Measurements from ENCODE around the gene EPHA8. TPM values are rescaled to one million over a fixed set of nuclear protein-coding genes. Genes with fewer than 3 reads are reported as not detected.

Gene EPHA8
- total RNA-seq, 1 donor from 2014 or later, result 0.24 TPM

- Mint-ChIP-seq H3K4me3 (ENCODE audit: low read depth) (no peak overlapping the region), H3K36me3 (ENCODE audit: insufficient read depth) (no peaks in the 10 kb centered on the region), H3K27ac (no peak overlapping the region), H3K9me3 (ENCODE audit: low read depth) (no peaks in the 10 kb centered on the region), H3K27me3 (peaks cover 62% of the 10 kb centered on the region), H3K4me1 (ENCODE audit: low read depth) (no peaks in the 10 kb centered on the region)
- TF ChIP-seq, protein P1, sequence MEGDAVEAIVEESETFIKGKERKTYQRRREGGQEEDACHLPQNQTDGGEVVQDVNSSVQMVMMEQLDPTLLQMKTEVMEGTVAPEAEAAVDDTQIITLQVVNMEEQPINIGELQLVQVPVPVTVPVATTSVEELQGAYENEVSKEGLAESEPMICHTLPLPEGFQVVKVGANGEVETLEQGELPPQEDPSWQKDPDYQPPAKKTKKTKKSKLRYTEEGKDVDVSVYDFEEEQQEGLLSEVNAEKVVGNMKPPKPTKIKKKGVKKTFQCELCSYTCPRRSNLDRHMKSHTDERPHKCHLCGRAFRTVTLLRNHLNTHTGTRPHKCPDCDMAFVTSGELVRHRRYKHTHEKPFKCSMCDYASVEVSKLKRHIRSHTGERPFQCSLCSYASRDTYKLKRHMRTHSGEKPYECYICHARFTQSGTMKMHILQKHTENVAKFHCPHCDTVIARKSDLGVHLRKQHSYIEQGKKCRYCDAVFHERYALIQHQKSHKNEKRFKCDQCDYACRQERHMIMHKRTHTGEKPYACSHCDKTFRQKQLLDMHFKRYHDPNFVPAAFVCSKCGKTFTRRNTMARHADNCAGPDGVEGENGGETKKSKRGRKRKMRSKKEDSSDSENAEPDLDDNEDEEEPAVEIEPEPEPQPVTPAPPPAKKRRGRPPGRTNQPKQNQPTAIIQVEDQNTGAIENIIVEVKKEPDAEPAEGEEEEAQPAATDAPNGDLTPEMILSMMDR (IDR thresholded peaks at IDR 0.05; ENCODE audit: unreplicated experiment), result no peak
- DNase-seq (ENCODE audit: low spot score, unreplicated experiment), result no peak
Measured at GRCh38 chr1:22615886-22616285, 52.6 kb downstream of the EPHA8 start.

DNA sequence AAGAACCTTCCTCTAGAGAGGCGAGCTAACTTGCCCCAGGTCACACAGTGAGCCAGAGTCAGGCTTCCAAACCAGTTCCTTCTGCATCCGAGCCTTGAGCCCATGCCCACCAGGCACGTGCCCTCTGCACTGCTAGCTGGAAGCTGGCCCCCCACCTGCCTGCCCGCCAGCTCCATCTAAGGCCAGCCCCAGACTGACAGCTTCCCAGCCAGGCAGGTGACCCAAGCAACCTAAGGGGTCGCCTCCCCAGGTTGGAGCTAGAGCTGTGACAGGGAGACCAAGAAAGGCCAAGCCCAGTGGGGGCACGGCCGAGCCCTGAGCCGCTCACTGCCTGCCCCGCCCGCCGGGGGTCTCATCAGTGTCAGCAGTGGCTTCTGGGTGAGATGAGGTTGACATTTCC lies 53.3 kb downstream of the EPHA8 start:
- Mint-ChIP-seq H3K9me3 (ENCODE audit: low read depth) (no peaks in the 10 kb centered on the region), H3K4me3 (ENCODE audit: low read depth) (no peak overlapping the region), H3K36me3 (ENCODE audit: insufficient read depth) (no peaks in the 10 kb centered on the region), H3K4me1 (ENCODE audit: low read depth) (no peaks in the 10 kb centered on the region), H3K27ac (no peak overlapping the region), H3K27me3 (peaks cover 60% of the 10 kb centered on the region)
- TF ChIP-seq, protein P1 (IDR thresholded peaks at IDR 0.05; ENCODE audit: unreplicated experiment), result no peak
- DNase-seq (ENCODE audit: low spot score, unreplicated experiment), result no peak

DNA sequence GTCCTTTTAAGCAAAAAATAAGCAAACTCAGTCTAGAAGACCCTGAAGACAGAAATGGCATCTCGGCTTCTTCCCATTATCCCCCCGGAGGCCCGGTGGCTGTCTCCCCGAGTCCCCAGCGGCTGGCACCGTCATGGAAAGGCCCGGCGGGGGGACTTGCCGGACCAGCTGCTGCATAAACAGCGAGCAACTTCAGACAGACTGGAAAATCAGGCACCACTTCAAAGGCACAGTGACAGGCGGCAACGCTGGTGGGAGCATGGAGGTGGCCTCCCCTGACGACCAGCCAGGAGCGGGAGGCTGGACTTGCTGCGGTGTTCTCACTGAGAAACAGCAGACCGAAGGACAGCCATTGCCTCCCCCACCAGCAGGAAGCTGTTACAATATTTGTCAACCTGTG lies 54.8 kb downstream of the EPHA8 start:
- no peak for DNase-seq (ENCODE audit: low spot score, unreplicated experiment)
- Mint-ChIP-seq H3K27ac (no peak overlapping the region), H3K4me3 (ENCODE audit: low read depth) (no peak overlapping the region), H3K27me3 (peaks cover 60% of the 10 kb centered on the region), H3K36me3 (ENCODE audit: insufficient read depth) (no peaks in the 10 kb centered on the region), H3K9me3 (ENCODE audit: low read depth) (no peaks in the 10 kb centered on the region), H3K4me1 (ENCODE audit: low read depth) (no peaks in the 10 kb centered on the region)
- TF ChIP-seq, protein P1 (IDR thresholded peaks at IDR 0.05; ENCODE audit: unreplicated experiment), result no peak

DNA sequence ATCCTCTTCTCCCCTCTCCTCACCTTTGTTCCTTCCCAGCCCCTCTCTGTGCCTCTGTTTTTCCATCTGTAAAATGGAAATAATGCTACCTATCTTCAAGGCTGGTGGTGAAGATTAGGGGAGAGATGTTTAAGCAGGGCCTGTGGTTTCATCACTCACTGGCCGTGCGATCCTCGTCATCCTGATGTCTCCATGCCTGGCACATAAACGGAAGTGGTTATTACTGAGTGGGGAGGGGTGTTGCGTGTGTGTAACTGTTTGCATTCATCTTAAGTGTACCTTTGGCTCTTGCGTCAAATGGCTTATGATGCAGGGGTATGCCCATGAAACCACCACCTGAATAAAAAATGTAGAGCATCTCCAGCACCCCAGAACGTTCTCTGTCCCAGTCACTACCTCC lies 56.0 kb downstream of the EPHA8 start:
- DNase-seq (ENCODE audit: low spot score, unreplicated experiment), result no peak
- peaks cover 57% of the 10 kb centered on the region for H3K27me3 Mint-ChIP-seq
- H3K9me3 Mint-ChIP-seq (ENCODE audit: low read depth), result no peaks in the 10 kb centered on the region
- no peaks in the 10 kb centered on the region for H3K36me3 Mint-ChIP-seq (ENCODE audit: insufficient read depth)
- H3K4me3 Mint-ChIP-seq (ENCODE audit: low read depth), result no peak overlapping the region
- no peaks in the 10 kb centered on the region for H3K4me1 Mint-ChIP-seq (ENCODE audit: low read depth)
- TF ChIP-seq, protein P1 (IDR thresholded peaks at IDR 0.05; ENCODE audit: unreplicated experiment), result no peak
- H3K27ac Mint-ChIP-seq, result no peak overlapping the region

DNA sequence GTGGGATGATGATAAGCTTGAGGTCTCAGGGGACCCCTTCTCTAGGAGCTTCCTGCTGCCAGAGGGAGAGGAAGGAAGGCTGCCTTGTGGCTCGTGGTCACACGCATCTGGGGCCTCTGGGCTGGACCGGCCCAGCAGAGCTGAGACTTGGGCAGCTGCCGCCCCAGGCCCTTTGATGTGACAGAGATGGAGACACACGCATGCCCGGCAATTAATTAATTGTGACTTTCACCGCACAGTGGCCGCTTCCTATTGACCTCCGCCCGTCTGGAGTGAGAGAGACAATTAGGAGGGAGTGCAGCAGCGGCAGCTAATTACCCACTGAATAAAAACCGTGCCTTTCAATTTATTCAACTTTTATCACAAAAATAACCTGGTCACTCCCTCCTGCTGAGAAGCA lies 56.5 kb downstream of the EPHA8 start:
- no peak for DNase-seq (ENCODE audit: low spot score, unreplicated experiment)
- TF ChIP-seq, protein P1 (IDR thresholded peaks at IDR 0.05; ENCODE audit: unreplicated experiment), result no peak
- Mint-ChIP-seq H3K27me3 (peaks cover 57% of the 10 kb centered on the region), H3K27ac (no peak overlapping the region), H3K4me3 (ENCODE audit: low read depth) (no peak overlapping the region), H3K9me3 (ENCODE audit: low read depth) (no peaks in the 10 kb centered on the region), H3K4me1 (ENCODE audit: low read depth) (no peaks in the 10 kb centered on the region), H3K36me3 (ENCODE audit: insufficient read depth) (no peaks in the 10 kb centered on the region)
